Smooth muscle cell (in vitro differentiated cells): ENCODE data around the gene TMEM243. TPM values are rescaled to one million over a fixed set of nuclear protein-coding genes. Genes with fewer than 3 reads are reported as not detected.
"Not testable (repeated sequence)": the region's sequence is repeated elsewhere in the genome, so short reads cannot be mapped to it uniquely, and the experiment has no call there.

Experiments used
- DNase-seq: peaks from one replicate; lab custom pipeline; 2025; ENCODE audit not compliant: unreplicated experiment; lab: John Stamatoyannopoulos, UW
- H2AFZ ChIP-seq: fragments of 200-600 bp; sonication (generic); 2 replicates; pipeline ENCODE4 v1.6.0; 2016; ENCODE audit warnings: antibody characterized with exemption, low read depth, mild to moderate bottlenecking
- H3F3A ChIP-seq: fragments of 200-600 bp; sonication (generic); 2 replicates; pipeline ENCODE4 v1.6.0; 2017; ENCODE audit warnings: antibody characterized with exemption, low read depth
- H3K27ac ChIP-seq: fragments of 200-600 bp; sonication (generic); 2 replicates; pipeline ENCODE4 v1.5.1; 2016; ENCODE audit warnings: low read depth, mild to moderate bottlenecking
- H3K27me3 ChIP-seq: fragments of 200-600 bp; sonication (generic); 2 replicates; pipeline ENCODE4 v1.6.1; 2016; ENCODE audit warnings: low read depth, mild to moderate bottlenecking
- H3K36me3 ChIP-seq: fragments of 200-600 bp; sonication (generic); 2 replicates; pipeline ENCODE4 v1.5.1; 2016; ENCODE audit warnings: low read depth
- H3K4me1 ChIP-seq: fragments of 200-600 bp; sonication (generic); 2 replicates; pipeline ENCODE4 v1.5.1; 2016; ENCODE audit warnings: low read depth
- H3K4me2 ChIP-seq: fragments of 200-600 bp; sonication (generic); 2 replicates; pipeline ENCODE4 v1.6.0; 2016; ENCODE audit warnings: mild to moderate bottlenecking
- H3K4me3 ChIP-seq: fragments of 200-600 bp; sonication (generic); 2 replicates; pipeline ENCODE4 v1.5.1; 2016; ENCODE audit warnings: mild to moderate bottlenecking
- H3K79me2 ChIP-seq: fragments of 200-600 bp; sonication (generic); 2 replicates; pipeline ENCODE4 v1.6.0; 2016; ENCODE audit warnings: low read depth, mild to moderate bottlenecking
- H3K9ac ChIP-seq: fragments of 200-600 bp; sonication (generic); 2 replicates; pipeline ENCODE4 v1.6.0; 2016; ENCODE audit warnings: low read depth
- H3K9me3 ChIP-seq: fragments of 200-600 bp; sonication (generic); replicated peaks from 2 replicates; pipeline ENCODE4 v1.5.1; 2016; ENCODE audit warnings: low read depth
- H4K20me1 ChIP-seq: fragments of 200-600 bp; sonication (generic); 2 replicates; pipeline ENCODE4 v1.6.0; 2016; ENCODE audit warnings: low read depth
- CTCF ChIP-seq: fragments of 200-600 bp; sonication (generic); IDR thresholded peaks from 2 replicates; pipeline ENCODE4 v1.5.1; 2017; ENCODE audit warnings: borderline replicate concordance, mild to moderate bottlenecking, antibody characterized with exemption; ENCODE audit not compliant: insufficient read depth, poor library complexity, severe bottlenecking
- WGBS: methylation state at CpG from one replicate; pipeline ENCODE4 v1.1.7; 2016; ENCODE audit warnings: low lambda C conversion rate; 5-methylcytosine and 5-hydroxymethylcytosine counted together
- polyA plus RNA-seq: library from polyadenylated mRNA; unstranded; fragments of >200 nt; fragmentation: Nextera tagmentation; extraction: Ambion mirVana; gene quantifications from 2 replicates; pipeline ENCODE4 v1.2.1, GENCODE V29; 2016
- total RNA-seq: library from RNA; depleted of rRNA; stranded (reverse); fragments of >200 nt; gene quantifications from 2 replicates; pipeline ENCODE4 v1.2.3, GENCODE V29; 2014

The TMEM243 gene
- total and polyA plus RNA-seq, 2 experiments from 2014 or later, result 32.7 to 43.7 TPM

GRCh38 chr7:87209295-87209924, 10.1 kb downstream of the TMEM243 start:
- DNase-seq, result no peak
- H3K36me3 ChIP-seq, result peaks cover 5% of the 10 kb centered on the region
- TF ChIP-seq CTCF, result no peak
- peaks cover 39% of the 10 kb centered on the region for H4K20me1 ChIP-seq
- no peak overlapping the region for H3K4me2 ChIP-seq
- H3K79me2 ChIP-seq, result peaks cover 62% of the 10 kb centered on the region
- no peak overlapping the region for H3K4me3 ChIP-seq
- no peak overlapping the region for H3K9ac ChIP-seq
- no peaks in the 10 kb centered on the region for H3K27me3 ChIP-seq
- peaks cover 6% of the 10 kb centered on the region for H3K9me3 ChIP-seq
- H2AFZ ChIP-seq, result no peak overlapping the region
- peaks cover 4% of the 10 kb centered on the region for H3F3A ChIP-seq
- H3K4me1 ChIP-seq, result peaks cover 6% of the 10 kb centered on the region
- H3K27ac ChIP-seq, result no peak overlapping the region
- 93% methylated on average over 10 of the region's 18 CpGs for WGBS

DNA sequence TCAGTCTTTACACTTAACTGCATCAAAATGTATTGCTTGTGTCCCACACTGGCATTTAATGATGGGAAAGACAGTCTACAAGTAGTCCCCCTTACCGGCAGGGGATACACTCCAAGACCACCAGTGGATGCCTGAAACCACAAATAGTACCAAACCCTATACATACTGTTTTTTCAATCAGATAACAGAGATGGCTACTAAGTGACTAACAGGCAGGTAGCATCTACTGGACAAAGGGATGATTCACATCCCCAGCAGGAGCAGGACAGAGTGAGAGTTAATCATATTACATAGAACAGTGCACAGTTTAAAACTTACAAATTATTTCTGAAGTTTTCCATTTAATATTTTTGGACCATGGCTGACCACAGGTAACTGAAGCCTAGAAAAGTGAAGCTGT, 13.2 kb downstream of the TMEM243 start:
- no peak for DNase-seq
- no peak for TF ChIP-seq CTCF
- H3K79me2 ChIP-seq, result peaks cover 70% of the 10 kb centered on the region
- no peak overlapping the region for H3K4me2 ChIP-seq
- H4K20me1 ChIP-seq, result peaks cover 11% of the 10 kb centered on the region
- H3K36me3 ChIP-seq, result peaks cover 5% of the 10 kb centered on the region
- H2AFZ ChIP-seq, result no peak overlapping the region
- peaks cover 6% of the 10 kb centered on the region for H3K9me3 ChIP-seq
- no peaks in the 10 kb centered on the region for H3K27me3 ChIP-seq
- no peak overlapping the region for H3K9ac ChIP-seq
- no peak overlapping the region for H3K27ac ChIP-seq
- no peak overlapping the region for H3K4me3 ChIP-seq
- peaks cover 8% of the 10 kb centered on the region for H3K4me1 ChIP-seq
- 84% methylated on average over 1 of the region's 1 CpG for WGBS
- H3F3A ChIP-seq, result peaks cover 8% of the 10 kb centered on the region

GRCh38 chr7:87205701-87206100, 13.8 kb downstream of the TMEM243 start:
- not testable (repeated sequence) for H3K27ac ChIP-seq, H3K9me3 ChIP-seq, DNase-seq, H3K4me3 ChIP-seq, H3K36me3 ChIP-seq, H4K20me1 ChIP-seq, H3K9ac ChIP-seq, H2AFZ ChIP-seq, H3K27me3 ChIP-seq, H3K4me2 ChIP-seq
- WGBS, result 97% methylated on average over 3 of the region's 3 CpGs
- Histone ChIP-seq H3F3A (peaks cover 10% of the 10 kb centered on the region), H3K79me2 (peaks cover 74% of the 10 kb centered on the region), H3K4me1 (peaks cover 11% of the 10 kb centered on the region)

- Histone ChIP-seq H3K27me3 (no peaks in the 10 kb centered on the region), H2AFZ (no peak overlapping the region), H3K4me1 (peaks cover 6% of the 10 kb centered on the region), H3K79me2 (peaks cover 78% of the 10 kb centered on the region), H3K36me3 (peaks cover 5% of the 10 kb centered on the region), H3K4me3 (no peak overlapping the region), H3K4me2 (no peak overlapping the region), H3K27ac (no peak overlapping the region), H3F3A (peaks cover 13% of the 10 kb centered on the region), H3K9me3 (peaks cover 6% of the 10 kb centered on the region), H3K9ac (no peak overlapping the region), H4K20me1 (no peaks in the 10 kb centered on the region)
- no peak for DNase-seq
- TF ChIP-seq CTCF, result no peak
- 69% methylated on average over 3 of the region's 3 CpGs for WGBS
Measured at GRCh38 chr7:87204933-87205332, 14.6 kb downstream of the TMEM243 start.

DNA sequence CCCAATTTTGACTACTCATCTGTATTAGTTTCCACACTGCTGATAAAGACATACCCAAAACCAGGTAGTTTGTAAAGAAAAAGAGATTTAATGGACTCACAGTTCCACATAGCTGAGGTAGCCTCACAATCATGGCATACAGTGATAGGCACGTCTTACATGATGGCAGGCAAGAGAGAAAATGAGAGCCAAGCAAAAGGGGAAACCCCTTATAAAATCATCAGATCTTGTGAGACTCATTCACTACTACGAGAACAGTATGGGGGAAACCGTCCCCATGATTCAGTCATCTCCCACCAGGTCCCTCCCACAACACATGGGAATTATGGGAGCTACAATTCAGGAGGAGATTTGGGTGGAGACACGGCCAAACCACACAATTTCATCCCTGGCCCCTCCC, 15.6 kb downstream of the TMEM243 start:
- not testable (repeated sequence) for H3K36me3 ChIP-seq, H3K27me3 ChIP-seq, H3K27ac ChIP-seq, H3K4me3 ChIP-seq, H2AFZ ChIP-seq, H4K20me1 ChIP-seq, H3K4me1 ChIP-seq, DNase-seq, H3K9me3 ChIP-seq, H3K9ac ChIP-seq, H3K4me2 ChIP-seq
- Histone ChIP-seq H3F3A (peaks cover 13% of the 10 kb centered on the region), H3K79me2 (peaks cover 76% of the 10 kb centered on the region)
- WGBS, result 98% methylated on average over 4 of the region's 4 CpGs
